Mucosa of descending colon (tissue), 3 donors: ENCODE results near the gene SRSF7. TPM values are rescaled to one million over a fixed set of nuclear protein-coding genes. Genes with fewer than 3 reads are reported as not detected.

Source experiments
- ATAC-seq: fragments of 200-7000 bp; cut with Tn5 transposase; one replicate; pipeline ENCODE4 v1.9.1; 2020; ENCODE audit warnings: mild to moderate bottlenecking, moderate library complexity
- DNase-seq, 3 donors: peaks; one replicate each; pipeline ENCODE4 v3.0.0-alpha.2; 2020
- H3K36me3 ChIP-seq: fragments of 200-600 bp; one replicate; pipeline ENCODE4 v1.8.0; 2021; ENCODE audit warnings: low read depth, mild to moderate bottlenecking
- H3K4me1 ChIP-seq: fragments of 200-600 bp; one replicate; pipeline ENCODE4 v1.8.0; 2021; ENCODE audit warnings: low read depth, mild to moderate bottlenecking
- H3K4me3 ChIP-seq: fragments of 200-600 bp; one replicate; pipeline ENCODE4 v1.8.0; 2021; ENCODE audit warnings: mild to moderate bottlenecking
- H3K9me3 ChIP-seq: fragments of 200-600 bp; one replicate; pipeline ENCODE4 v1.8.0; 2021; ENCODE audit warnings: mild to moderate bottlenecking
- CTCF ChIP-seq: fragments of 200-600 bp; IDR thresholded peaks from one replicate; pipeline ENCODE4 v1.8.0; 2022; ENCODE audit warnings: antibody characterized with exemption, mild to moderate bottlenecking
- intact Hi-C, 2 donors: fragments of 100-400 bp; cut with DNase I in 1 of 2; cut with micrococcal nuclease in 1 of 2; formaldehyde crosslinking; loops; one replicate each; pipeline versions ENCODE4 v1.11.0 to v1.11.1; 2022; cut with DNase I, micrococcal nuclease
- total RNA-seq, 3 donors: library from RNA; stranded (reverse); fragmentation: NEBNext Ultra II Directional in 2 of 3; extraction: Animal tissue kit (Norgen Biotek cat#: 25700) in 2 of 3; gene quantifications; one replicate each; pipeline versions ENCODE4 v1.2.1 to v1.2.4, GENCODE V29; 2021 to 2023
- donor health status: DM: no; HTN: no; CAD: no; lungs with moderate emphysema.
- donor health status: DM: no; HTN: no; CAD: no.
- donor health status: DM: no; HTN: yes; CAD: no.

SRSF7 gene
- total RNA-seq, 3 donors from 2014 or later, result 91.3 to 130 (median 113) TPM

GRCh38 chr2:38783586-38783985 is 32.4 kb upstream of the SRSF7 start:
- Histone ChIP-seq H3K36me3 (no peaks in the 10 kb centered on the region), H3K4me1 (peaks cover 6% of the 10 kb centered on the region), H3K4me3 (no peak overlapping the region), H3K9me3 (no peaks in the 10 kb centered on the region)
- ATAC-seq (no peak), DNase-seq (no peak)
- TF ChIP-seq CTCF, result no peak
- intact Hi-C loops, result no loop called here

DNA sequence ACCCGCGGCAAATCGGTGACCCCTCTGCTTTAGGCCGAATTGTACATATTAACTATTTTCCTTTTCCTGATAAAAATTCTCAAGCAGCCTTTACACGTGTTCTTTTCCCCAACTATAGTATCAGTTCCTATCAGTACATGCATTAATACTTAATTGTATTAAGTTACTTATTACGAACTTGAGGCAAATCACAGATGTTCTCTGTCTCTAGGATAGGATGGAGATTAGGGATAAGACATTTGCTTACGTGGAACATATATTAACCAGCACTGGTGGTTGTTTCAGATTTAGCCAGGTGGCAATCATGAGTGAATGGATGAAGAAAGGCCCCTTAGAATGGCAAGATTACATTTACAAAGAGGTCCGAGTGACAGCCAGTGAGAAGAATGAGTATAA is 27.5 kb upstream of the SRSF7 start:
- no peaks in the 10 kb centered on the region for H3K9me3 ChIP-seq
- DNase-seq, result no peak
- H3K4me1 ChIP-seq, result peaks cover 7% of the 10 kb centered on the region
- intact Hi-C loops, result no loop called here
- no peaks in the 10 kb centered on the region for H3K36me3 ChIP-seq
- ATAC-seq, result no peak
- TF ChIP-seq CTCF, result no peak
- no peak overlapping the region for H3K4me3 ChIP-seq

DNA sequence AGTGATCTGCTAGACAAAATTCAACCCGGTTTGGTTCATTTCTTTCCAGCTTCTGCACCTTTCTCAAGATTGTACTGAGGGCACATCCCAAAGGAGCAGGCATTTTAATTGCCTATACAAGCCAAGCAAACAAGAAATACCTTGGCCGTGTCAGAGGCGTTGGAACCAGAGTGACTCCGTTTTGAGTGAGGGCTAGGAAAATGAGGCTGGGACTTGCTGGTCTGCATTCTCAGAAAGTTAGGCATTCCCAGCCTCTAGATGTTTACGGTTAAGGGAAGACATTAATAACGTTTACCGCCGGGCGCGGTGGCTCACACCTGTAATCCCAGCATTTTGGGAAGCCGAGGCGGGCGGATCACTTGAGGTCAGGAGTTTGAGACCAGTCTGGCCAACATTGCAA is 25.4 kb upstream of the SRSF7 start:
- TF ChIP-seq CTCF, result no peak
- Histone ChIP-seq H3K9me3 (no peaks in the 10 kb centered on the region), H3K4me3 (no peak overlapping the region), H3K36me3 (no peaks in the 10 kb centered on the region), H3K4me1 (peaks cover 7% of the 10 kb centered on the region)
- ATAC-seq (no peak), DNase-seq (no peak)
- intact Hi-C loops, result no loop called here

DNA sequence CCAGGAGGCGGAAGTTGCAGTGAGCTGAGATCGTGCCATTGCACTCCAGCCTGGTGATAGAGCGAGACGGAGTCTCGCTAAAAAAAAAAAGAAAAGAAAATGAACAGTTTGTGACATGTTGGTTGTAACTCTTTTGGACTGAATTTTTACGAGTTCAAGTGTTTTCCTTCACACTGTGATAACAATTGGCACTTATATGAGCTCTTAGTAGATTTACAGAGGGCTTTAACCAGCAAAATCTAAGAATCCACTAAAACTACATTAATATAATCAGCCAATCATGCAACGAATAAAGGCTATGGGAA is 24.7 kb upstream of the SRSF7 start:
- no peak for TF ChIP-seq CTCF
- ATAC-seq (no peak), DNase-seq (no peak)
- no peak overlapping the region for H3K4me3 ChIP-seq
- H3K4me1 ChIP-seq, result peaks cover 7% of the 10 kb centered on the region
- no peaks in the 10 kb centered on the region for H3K36me3 ChIP-seq
- no peaks in the 10 kb centered on the region for H3K9me3 ChIP-seq
- intact Hi-C loops, result no loop called here

- Histone ChIP-seq H3K36me3 (no peaks in the 10 kb centered on the region), H3K4me3 (no peak overlapping the region), H3K9me3 (no peaks in the 10 kb centered on the region), H3K4me1 (peaks cover 7% of the 10 kb centered on the region)
- TF ChIP-seq CTCF, result no peak
- intact Hi-C loops, result no loop called here
- DNase-seq (no peak), ATAC-seq (no peak)
These were observed 24.1 kb upstream of the SRSF7 start for GRCh38 chr2:38775097-38775920.

DNA sequence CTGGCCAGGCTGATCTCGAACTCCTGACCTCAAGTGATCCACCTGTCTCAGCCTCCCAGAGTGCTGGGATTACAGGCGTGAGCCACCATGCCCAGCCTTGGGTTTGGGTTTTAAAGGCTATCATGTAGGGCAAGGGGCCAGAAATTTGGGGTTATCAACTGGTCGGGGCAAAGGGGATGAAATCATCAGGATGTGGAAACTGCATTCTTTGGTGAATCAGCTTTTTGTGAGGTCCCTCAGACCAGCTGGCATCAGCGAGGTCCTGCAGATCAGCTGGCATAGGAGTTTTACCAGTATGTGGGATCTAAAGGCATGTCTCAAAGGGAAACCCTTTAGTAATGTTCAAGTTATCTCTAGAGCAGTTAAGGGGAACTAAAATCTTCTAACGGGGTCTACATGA is 20.5 kb upstream of the SRSF7 start:
- no peaks in the 10 kb centered on the region for H3K4me1 ChIP-seq
- no peak for TF ChIP-seq CTCF
- DNase-seq (no peak), ATAC-seq (no peak)
- H3K36me3 ChIP-seq, result no peaks in the 10 kb centered on the region
- no peaks in the 10 kb centered on the region for H3K9me3 ChIP-seq
- intact Hi-C loops, result no loop called here
- no peak overlapping the region for H3K4me3 ChIP-seq
